Left lung (tissue), 10 donors: Measurements from ENCODE around the gene SLC30A3. TPM values are rescaled to one million over a fixed set of nuclear protein-coding genes. Genes with fewer than 3 reads are reported as not detected.

Source experiments
- ATAC-seq: fragments of 200-7000 bp; cut with Tn5 transposase; one replicate; pipeline ENCODE4 v1.9.1; 2020; ENCODE audit warnings: moderate library complexity
- DNase-seq, 4 donors: peaks; one replicate each; pipeline ENCODE4 v3.0.0-alpha.2; 2013 to 2020
- H3K27ac ChIP-seq, 2 donors: fragments of 200-600 bp; sonication (generic) in 1 of 2; one replicate each; pipeline versions ENCODE4 v1.5.0 to v1.8.0; 2020 to 2021
- H3K27me3 ChIP-seq, 2 donors: fragments of 200-600 bp; sonication (generic) in 1 of 2; one replicate each; pipeline versions ENCODE4 v1.5.0 to v1.8.0; 2020 to 2021
- H3K36me3 ChIP-seq, 2 donors: fragments of 200-600 bp; sonication (generic) in 1 of 2; one replicate each; pipeline versions ENCODE4 v1.5.0 to v1.8.0; 2020 to 2021
- H3K4me1 ChIP-seq, 2 donors: fragments of 200-600 bp; one replicate each; pipeline ENCODE4 v1.8.0; 2021
- H3K4me3 ChIP-seq, 2 donors: fragments of 200-600 bp; sonication (generic) in 1 of 2; one replicate each; pipeline versions ENCODE4 v1.5.0 to v1.8.0; 2020 to 2021; ENCODE audit warnings: mild to moderate bottlenecking in 1 of 2
- H3K9me3 ChIP-seq, 2 donors: fragments of 200-600 bp; sonication (generic) in 1 of 2; one replicate each; pipeline versions ENCODE4 v1.5.0 to v1.8.0; 2020 to 2021
- intact Hi-C, 2 donors: fragments of 100-400 bp; cut with DNase I; formaldehyde crosslinking; loops; one replicate each; pipeline versions ENCODE4 v1.11.2 to v1.14.2; 2022
- polyA plus RNA-seq, 6 donors: library from polyadenylated mRNA; unstranded; fragments of 120-200 nt; gene quantifications; one replicate each; pipeline ENCODE4 v1.2.1, GENCODE V29; 2013; ENCODE audit not compliant: insufficient read length in 6 of 6
- total RNA-seq, 2 donors: library from RNA; stranded (reverse); fragmentation: NEBNext Ultra II Directional; extraction: Animal tissue kit (Norgen Biotek cat#: 25700); gene quantifications; one replicate each; pipeline ENCODE4 v1.2.1, GENCODE V29; 2021
- TF ChIP-seq, protein P1 (sequence below), 2 donors: fragments of 200-600 bp; sonication (generic) in 1 of 2; IDR thresholded peaks; one replicate each; pipeline versions ENCODE4 v1.5.0 to v1.8.0; 2021; ENCODE audit warnings: antibody characterized with exemption in 2 of 2
- donor health status: DM: no; HTN: yes; CAD: no.
- donor health status: DM: no; HTN: no; CAD: no.

Gene SLC30A3
- total and polyA plus RNA-seq, 8 donors: 0.26 to 0.69 (median 0.48) TPM

DNA sequence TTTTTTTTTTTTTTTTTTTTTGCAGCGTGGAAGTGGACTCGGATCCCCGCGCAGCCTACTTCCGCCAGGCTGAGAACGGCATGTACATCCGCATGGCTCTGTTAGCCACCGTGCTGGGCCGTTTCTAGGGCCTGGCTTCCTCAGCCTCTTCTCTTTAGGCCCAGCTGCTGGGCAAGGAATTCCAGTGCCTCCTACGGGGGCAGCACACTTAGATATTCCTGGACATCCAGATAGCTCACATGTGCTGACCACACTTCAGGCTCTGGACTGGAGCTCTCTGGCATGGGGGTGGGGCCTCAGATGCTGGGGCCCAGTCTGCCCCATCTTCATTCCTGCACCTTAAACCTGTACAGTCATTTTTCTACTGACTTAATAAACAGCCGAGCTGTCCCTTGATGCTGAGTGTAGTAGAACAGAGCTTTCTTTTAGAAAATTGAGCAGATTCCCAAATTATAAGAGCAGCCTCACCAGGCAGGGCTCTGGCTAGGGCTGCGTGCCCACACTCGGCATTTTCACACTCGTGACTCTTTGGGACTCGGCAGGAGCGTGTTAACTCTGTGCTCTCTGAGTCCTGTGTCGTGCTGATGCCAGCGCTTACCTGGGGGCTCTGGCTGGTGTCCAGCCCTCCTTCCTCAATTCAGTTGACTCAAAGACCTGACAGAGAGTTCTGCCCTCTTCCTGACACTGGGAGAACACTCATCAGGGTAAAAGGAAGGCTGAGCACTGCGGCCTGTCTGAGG, 19.3 kb downstream of the SLC30A3 start:
- peaks cover 0 to 62% of the 10 kb centered on the region in 2 donors for H3K36me3 ChIP-seq
- no peak overlapping the region for H3K4me3 ChIP-seq
- ATAC-seq: no peak
- TF ChIP-seq, protein P1, sequence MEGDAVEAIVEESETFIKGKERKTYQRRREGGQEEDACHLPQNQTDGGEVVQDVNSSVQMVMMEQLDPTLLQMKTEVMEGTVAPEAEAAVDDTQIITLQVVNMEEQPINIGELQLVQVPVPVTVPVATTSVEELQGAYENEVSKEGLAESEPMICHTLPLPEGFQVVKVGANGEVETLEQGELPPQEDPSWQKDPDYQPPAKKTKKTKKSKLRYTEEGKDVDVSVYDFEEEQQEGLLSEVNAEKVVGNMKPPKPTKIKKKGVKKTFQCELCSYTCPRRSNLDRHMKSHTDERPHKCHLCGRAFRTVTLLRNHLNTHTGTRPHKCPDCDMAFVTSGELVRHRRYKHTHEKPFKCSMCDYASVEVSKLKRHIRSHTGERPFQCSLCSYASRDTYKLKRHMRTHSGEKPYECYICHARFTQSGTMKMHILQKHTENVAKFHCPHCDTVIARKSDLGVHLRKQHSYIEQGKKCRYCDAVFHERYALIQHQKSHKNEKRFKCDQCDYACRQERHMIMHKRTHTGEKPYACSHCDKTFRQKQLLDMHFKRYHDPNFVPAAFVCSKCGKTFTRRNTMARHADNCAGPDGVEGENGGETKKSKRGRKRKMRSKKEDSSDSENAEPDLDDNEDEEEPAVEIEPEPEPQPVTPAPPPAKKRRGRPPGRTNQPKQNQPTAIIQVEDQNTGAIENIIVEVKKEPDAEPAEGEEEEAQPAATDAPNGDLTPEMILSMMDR (IDR thresholded peaks at IDR 0.05): no peak
- intact Hi-C loops: no loop called here
- no peak overlapping the region for H3K27ac ChIP-seq
- H3K4me1 ChIP-seq: no peaks in the 10 kb centered on the region
- H3K27me3 ChIP-seq: peaks cover 0 to 5% of the 10 kb centered on the region in 2 donors
- no peak for DNase-seq
- H3K9me3 ChIP-seq: no peaks in the 10 kb centered on the region

DNA sequence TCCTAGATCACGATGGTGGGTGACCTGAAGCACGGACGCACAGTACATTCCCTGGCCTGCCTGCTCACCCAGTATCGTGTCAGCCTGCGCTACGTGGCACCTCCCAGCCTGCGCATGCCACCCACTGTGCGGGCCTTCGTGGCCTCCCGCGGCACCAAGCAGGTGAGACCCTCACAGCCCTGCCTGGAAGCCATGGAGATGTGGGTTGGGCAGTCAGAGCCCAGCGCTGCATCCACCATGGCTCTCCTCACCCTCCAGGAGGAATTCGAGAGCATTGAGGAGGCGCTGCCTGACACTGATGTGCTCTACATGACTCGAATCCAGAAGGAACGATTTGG, 20.3 kb downstream of the SLC30A3 start:
- Histone ChIP-seq H3K27me3 (no peaks in the 10 kb centered on the region), H3K9me3 (no peaks in the 10 kb centered on the region), H3K27ac (no peak overlapping the region), H3K4me3 (no peak overlapping the region), H3K4me1 (no peaks in the 10 kb centered on the region), H3K36me3 (peaks cover 0 to 72% of the 10 kb centered on the region in 2 donors)
- no peak for DNase-seq
- TF ChIP-seq, protein P1 (IDR thresholded peaks at IDR 0.05): no peak
- intact Hi-C loops: no loop called here
- no peak for ATAC-seq

DNA sequence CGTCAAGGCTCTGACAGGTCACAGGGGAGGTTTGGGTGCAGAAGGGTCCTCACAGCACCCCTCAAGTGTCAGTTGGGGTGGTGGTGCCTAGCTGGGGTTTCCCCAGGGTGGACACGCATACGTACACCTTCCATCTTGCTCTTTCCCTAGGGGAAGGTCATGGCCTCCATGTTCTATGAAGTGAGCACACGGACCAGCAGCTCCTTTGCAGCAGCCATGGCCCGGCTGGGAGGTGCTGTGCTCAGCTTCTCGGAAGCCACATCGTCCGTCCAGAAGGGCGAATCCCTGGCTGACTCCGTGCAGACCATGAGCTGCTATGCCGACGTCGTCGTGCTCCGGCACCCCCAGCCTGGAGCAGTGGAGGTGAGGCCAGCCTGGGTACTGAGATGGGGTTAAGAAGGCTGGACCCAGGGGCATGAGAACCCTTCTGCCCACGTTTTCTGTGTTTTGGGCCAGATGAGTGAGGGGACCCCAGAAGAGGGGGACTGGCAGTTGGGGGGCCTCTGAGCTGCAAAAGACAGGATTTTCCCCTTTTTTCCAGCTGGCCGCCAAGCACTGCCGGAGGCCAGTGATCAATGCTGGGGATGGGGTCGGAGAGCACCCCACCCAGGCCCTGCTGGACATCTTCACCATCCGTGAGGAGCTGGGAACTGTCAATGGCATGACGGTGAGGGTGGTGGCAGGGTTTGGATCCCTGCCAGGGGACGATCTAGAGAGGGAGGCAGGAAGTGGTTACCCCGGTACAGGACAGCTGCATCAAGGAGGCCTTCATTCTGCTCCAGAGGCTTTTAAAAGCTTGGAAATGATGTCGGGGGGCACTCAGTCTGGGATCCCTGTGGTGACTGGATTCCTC, 20.9 kb downstream of the SLC30A3 start:
- TF ChIP-seq, protein P1 (IDR thresholded peaks at IDR 0.05): no peak
- H3K4me1 ChIP-seq: no peaks in the 10 kb centered on the region

DNA sequence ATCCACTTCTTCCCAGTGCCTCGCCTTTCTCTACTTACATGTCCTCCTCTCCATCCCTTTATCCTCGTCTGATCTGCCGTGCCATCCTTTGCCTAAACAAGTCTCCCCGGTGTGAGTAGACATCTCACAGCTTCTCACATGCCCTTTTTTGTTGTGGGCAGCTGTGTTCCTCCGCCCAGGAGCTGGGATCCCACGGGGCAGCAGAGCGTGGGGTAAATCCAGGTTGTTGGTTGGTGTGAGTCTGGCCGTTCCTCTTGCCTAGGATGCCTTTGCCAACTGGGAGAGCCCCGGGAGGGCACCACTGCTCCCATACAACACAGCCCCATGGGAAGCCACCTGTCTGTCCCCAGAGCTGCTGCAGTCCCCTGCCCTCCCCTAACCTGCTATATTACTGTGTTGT, 22.4 kb downstream of the SLC30A3 start:
- Histone ChIP-seq H3K4me3 (no peak overlapping the region), H3K27ac (no peak overlapping the region), H3K27me3 (no peaks in the 10 kb centered on the region), H3K4me1 (no peaks in the 10 kb centered on the region), H3K36me3 (peaks cover 0 to 94% of the 10 kb centered on the region in 2 donors), H3K9me3 (no peaks in the 10 kb centered on the region)
- ATAC-seq (no peak), DNase-seq (no peak)
- TF ChIP-seq, protein P1 (IDR thresholded peaks at IDR 0.05): no peak
- intact Hi-C loops: no loop called here

More for the DNA sequence above, 20.9 kb downstream of the SLC30A3 start:
- Histone ChIP-seq H3K36me3 (peaks cover 0 to 78% of the 10 kb centered on the region in 2 donors), H3K27ac (no peak overlapping the region), H3K27me3 (no peaks in the 10 kb centered on the region), H3K4me3 (no peak overlapping the region), H3K9me3 (no peaks in the 10 kb centered on the region)
- no peak for DNase-seq
- intact Hi-C loops: no loop called here
- no peak for ATAC-seq

DNA sequence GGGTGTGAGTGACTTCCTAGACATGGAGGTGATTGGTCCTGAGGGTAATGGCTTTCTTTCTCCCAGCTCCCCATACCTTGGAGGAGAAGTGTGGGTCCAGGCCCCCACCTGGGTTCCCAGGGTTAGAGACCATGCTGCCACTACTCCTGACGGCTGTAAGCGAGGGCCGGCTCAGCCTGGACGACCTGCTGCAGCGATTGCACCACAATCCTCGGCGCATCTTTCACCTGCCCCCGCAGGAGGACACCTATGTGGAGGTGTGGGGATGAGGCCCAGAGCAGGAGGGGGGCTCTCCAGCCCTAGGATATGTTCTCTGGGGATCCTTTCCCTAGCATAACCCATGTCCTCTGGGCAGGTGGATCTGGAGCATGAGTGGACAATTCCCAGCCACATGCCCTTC, 23.9 kb downstream of the SLC30A3 start:
- Histone ChIP-seq H3K27me3 (no peaks in the 10 kb centered on the region), H3K27ac (no peak overlapping the region), H3K9me3 (no peaks in the 10 kb centered on the region), H3K4me3 (no peak overlapping the region), H3K36me3 (peaks cover 0 to 100% of the 10 kb centered on the region in 2 donors), H3K4me1 (no peaks in the 10 kb centered on the region)
- ATAC-seq (no peak), DNase-seq (no peak)
- intact Hi-C loops: no loop called here
- TF ChIP-seq, protein P1 (IDR thresholded peaks at IDR 0.05): no peak
